ENCODE data around the gene ESF1. TPM values are rescaled to one million over a fixed set of nuclear protein-coding genes. Genes with fewer than 3 reads are reported as not detected.

ESF1 gene
- total RNA-seq, 1 experiment from 2014 or later: 36.9 TPM

DNA sequence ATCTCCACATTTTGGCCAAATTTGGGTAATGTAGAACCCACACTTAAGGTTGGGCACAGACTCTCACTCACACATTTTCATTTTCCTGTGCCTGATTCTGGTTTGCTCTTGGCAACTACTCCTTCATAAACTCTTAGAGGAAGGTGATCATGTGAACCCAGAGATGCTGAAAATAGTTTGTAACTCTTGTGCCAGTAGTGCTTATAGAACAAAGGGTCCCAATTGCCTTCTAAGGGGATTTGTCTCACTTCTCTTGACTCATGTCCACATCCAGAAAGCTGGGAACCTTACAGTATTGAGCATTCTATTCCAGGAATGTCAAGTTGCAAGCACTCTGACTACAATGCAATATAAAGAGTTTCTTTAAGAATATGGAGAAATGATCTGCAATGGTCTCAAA is 84.0 kb downstream of the ESF1 start:
- Histone ChIP-seq H3K9ac (ENCODE audit: extremely low read depth, insufficient read length, low read length) (no peak overlapping the region), H4K91ac (ENCODE audit: insufficient read length, low read depth, low read length) (no peak overlapping the region), H4K8ac (replicated peaks; ENCODE audit: insufficient read length, low read depth, low read length) (no peak overlapping the region), H3T11ph (ENCODE audit: low read length) (no peak overlapping the region), H2AFZ (ENCODE audit: low read length) (no peak overlapping the region), H4K20me1 (ENCODE audit: control insufficient read depth, insufficient read depth, insufficient read length) (no peaks in the 10 kb centered on the region), H2AK5ac (ENCODE audit: insufficient read length, low read length) (no peak overlapping the region), H2BK120ac (ENCODE audit: low read depth, low read length, poor library complexity, severe bottlenecking) (no peak overlapping the region), H3K79me2 (ENCODE audit: insufficient read depth, low read length) (no peaks in the 10 kb centered on the region), H3K27me3 (ENCODE audit: insufficient read depth, low read length) (no peaks in the 10 kb centered on the region), H3K4me1 (ENCODE audit: insufficient read depth, low read length) (no peaks in the 10 kb centered on the region), H2BK5ac (ENCODE audit: insufficient read length, low read length) (no peak overlapping the region), H3K79me1 (ENCODE audit: insufficient read depth, low read depth, low read length, poor library complexity, severe bottlenecking) (no peaks in the 10 kb centered on the region), H4K5ac (ENCODE audit: insufficient read length, low read depth, low read length) (no peak overlapping the region), H3K27ac (ENCODE audit: insufficient read length, low read depth, low read length) (no peak overlapping the region), H3K14ac (ENCODE audit: insufficient read depth, low read length) (no peak overlapping the region), H2BK15ac (ENCODE audit: low read depth, low read length) (no peak overlapping the region), H3K4ac (ENCODE audit: low read depth, low read length) (no peak overlapping the region), H3K9me3 (ENCODE audit: control insufficient read depth, low read depth, low read length) (no peaks in the 10 kb centered on the region), H3K18ac (ENCODE audit: insufficient read length, low read depth, low read length) (no peak overlapping the region), H2BK20ac (ENCODE audit: low read depth, low read length, poor library complexity, severe bottlenecking) (no peak overlapping the region), H3K4me2 (ENCODE audit: insufficient read depth, insufficient read length, low read length) (no peak overlapping the region), H3K56ac (ENCODE audit: insufficient read length, low read depth, low read length) (no peak overlapping the region), H3K23ac (ENCODE audit: insufficient read length, low read depth, low read length) (no peak overlapping the region), H2BK12ac (ENCODE audit: insufficient read length, low read depth, low read length) (no peak overlapping the region), H3K23me2 (ENCODE audit: insufficient read length, low read depth, low read length, poor library complexity, severe bottlenecking) (no peaks in the 10 kb centered on the region)
- Mint-ChIP-seq H3K4me3 (no peak overlapping the region), H3K27ac (no peak overlapping the region), H3K4me1 (no peaks in the 10 kb centered on the region), H3K27me3 (ENCODE audit: low read depth) (no peaks in the 10 kb centered on the region), H3K36me3 (ENCODE audit: insufficient read depth in 1 of 3, low read depth in 3 of 3) (no peaks in the 10 kb centered on the region), H3K9me3 (no peaks in the 10 kb centered on the region)
- no peak for DNase-seq
- TF ChIP-seq, protein P1, sequence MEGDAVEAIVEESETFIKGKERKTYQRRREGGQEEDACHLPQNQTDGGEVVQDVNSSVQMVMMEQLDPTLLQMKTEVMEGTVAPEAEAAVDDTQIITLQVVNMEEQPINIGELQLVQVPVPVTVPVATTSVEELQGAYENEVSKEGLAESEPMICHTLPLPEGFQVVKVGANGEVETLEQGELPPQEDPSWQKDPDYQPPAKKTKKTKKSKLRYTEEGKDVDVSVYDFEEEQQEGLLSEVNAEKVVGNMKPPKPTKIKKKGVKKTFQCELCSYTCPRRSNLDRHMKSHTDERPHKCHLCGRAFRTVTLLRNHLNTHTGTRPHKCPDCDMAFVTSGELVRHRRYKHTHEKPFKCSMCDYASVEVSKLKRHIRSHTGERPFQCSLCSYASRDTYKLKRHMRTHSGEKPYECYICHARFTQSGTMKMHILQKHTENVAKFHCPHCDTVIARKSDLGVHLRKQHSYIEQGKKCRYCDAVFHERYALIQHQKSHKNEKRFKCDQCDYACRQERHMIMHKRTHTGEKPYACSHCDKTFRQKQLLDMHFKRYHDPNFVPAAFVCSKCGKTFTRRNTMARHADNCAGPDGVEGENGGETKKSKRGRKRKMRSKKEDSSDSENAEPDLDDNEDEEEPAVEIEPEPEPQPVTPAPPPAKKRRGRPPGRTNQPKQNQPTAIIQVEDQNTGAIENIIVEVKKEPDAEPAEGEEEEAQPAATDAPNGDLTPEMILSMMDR (conservative IDR thresholded peaks at IDR 0.05): no peak

Measured in H9 (cell line).